NCI-H1694 treated with DMSO at 0.1 percent for 48 hours (cell line): ENCODE measurements around the gene EIF3I.
A peak's percentile ranks its signal among the peaks of the same experiment; 100 is the strongest.

ENCODE experiments used
- DNase-seq: peaks from one replicate; lab custom pipeline; 2025; lab: John Stamatoyannopoulos, UW

Gene EIF3I

DNA sequence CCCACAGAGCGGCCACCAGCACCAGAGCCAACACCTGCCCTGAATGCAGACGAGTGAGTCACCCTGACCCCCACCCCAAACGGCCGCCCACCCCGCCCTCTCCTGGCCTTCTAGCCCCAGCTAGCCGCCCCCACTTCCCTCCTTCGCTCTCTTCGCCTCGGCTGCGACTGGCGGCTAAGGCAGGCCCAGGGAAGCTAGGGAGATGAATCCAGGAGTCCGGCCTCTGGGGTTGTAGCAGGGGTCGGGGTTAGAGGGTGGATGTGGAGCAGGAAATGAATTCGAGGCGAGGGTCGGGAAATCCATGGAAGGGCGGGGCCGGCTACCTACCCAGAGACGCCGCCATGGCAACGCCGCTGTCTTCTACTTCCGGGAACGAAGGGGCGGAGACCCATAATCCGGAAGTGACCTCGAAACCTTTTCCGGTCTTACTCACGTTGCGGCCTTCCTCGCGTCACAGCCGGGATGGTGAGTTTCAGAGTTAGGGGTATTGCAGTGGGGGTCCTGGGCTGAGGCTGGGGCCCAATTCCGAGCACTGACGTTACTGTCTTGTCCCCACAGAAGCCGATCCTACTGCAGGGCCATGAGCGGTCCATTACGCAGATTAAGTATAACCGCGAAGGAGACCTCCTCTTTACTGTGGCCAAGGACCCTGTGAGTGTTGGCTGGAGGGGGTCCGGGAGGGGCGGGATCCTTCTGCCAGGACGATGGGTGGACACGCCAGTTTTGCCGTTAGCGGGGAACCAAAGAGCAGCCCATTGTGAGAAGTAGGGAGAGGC, at the start of gene EIF3I, which contains the start of gene TMEM234:
EIF3I (plus strand) TSS at position 428 of the 776 bp plus-strand sequence; CDS start at position 463, 35 bp downstream.
TMEM234 (minus strand) TSS at position 374 of the 776 bp plus-strand sequence; CDS start at position 343, 31 bp downstream.
- peak; percentile 59 for DNase-seq

DNA sequence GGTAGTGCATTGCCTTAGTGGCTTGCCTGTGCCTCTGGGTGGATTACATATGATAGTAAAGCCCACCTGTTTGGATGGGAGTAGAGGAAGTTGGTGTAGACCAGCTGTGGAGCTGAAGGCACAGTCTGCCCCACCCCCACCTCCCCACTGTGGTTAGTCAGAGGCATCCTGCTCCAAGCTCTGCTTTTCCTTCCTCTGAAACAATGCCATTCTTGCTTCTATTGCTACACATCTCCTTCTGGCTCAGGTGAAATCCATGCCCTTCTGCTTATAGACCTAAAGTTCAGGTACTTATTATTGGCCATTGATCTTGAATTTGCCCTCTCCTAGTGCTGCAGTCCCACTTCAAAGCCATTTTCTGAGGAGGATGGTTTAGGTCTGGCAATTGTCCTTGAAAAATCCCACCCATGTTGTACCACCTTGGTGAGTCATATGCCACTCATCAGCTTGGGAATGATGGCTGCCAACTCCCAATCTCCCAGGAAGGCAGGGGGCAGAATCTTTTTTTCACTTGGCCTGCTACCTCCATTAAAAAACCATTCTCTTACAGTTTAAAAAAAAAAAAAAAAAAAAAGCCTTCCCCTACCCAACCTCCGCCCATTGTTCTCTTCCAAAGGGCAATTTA, 49.5 kb upstream of the EIF3I start:
- DNase-seq: no peak

DNA sequence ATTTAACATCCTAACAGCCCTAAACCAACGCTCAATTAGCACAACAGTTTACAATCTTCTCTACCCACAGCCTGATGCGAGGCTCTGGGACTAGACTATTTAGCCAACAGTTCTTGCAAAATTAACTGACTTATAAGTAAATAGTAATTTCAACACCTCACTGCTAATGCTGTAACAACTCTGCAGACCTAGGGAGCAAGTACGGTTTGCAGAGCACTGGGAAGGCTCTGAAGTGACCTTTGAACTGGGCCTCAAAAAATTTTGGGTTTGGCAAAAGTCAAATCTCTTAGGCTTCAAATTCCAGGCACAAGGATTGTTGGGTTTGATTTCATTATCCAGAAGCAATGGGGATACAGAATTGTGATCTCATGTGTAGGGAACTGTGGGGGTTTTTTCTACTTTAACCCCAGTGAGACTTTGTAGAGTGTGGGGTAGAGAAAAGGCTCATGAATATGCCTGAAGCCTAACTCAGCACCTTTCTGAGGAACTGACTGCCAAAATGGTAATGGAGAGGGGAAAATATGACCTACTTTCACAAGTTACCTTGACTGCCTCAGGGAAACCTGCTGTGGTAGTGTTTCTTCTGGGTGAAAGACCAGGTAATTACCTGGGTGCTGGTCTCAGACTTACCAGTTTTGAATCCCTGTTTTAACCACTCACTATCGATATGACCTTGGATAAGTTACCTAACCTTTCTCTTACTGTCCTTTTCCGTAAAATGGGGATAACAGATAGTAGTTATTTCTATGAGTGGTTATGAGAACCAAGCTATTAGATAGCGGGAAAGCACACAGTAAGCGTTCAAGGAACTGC, 43.6 kb upstream of the EIF3I start:
- DNase-seq: no peak

GRCh38 chr1:32179193-32179442, 43.1 kb upstream of the EIF3I start:
- DNase-seq: no peak

GRCh38 chr1:32179443-32180185, 42.6 kb upstream of the EIF3I start, which contains the start of gene TXLNA:
Gene TXLNA, plus strand, starts transcription at chr1:32179675. Its CDS starts 671 bp downstream, at chr1:32180346.
- peak; percentile 66 for DNase-seq

DNA sequence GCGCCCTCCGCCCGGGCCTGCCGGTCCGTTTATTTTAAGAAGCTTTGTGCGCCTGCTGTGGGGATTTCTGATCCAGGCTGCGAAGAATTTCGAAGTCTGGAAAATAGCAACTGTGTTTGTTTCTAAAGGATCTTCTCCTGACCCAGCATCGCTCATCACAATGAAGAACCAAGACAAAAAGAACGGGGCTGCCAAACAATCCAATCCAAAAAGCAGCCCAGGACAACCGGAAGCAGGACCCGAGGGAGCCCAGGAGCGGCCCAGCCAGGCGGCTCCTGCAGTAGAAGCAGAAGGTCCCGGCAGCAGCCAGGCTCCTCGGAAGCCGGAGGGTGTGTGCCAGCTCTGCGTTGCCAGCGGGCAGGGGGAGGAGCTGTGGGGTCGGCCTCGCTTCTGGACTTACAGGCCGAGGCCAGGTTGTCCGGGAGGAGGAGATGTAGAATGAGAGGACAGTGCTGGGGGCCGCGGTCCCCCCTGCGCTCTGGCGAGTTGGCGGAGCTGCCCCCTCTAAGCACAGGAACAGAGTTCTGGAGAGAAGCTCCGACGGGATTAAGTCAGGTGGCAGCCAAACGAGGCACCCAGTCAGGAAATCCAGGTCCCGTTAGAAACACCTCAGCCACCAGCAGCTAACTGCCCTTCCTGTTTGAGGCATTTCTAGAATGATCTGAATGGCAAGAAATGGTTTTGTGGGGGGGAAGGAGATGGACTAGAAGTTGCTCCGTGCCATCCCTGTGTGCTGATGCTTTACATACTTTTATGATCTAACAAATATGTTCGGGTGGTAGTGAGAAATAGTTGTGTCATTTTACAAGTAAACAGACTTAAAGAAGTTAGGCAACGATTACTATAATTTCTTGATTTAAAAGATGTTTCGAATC, 41.8 kb upstream of the EIF3I start:
- DNase-seq: no peak

- DNase-seq: no peak
Observed at GRCh38 chr1:32181065-32181464, 41.1 kb upstream of the EIF3I start.

- no peak for DNase-seq
Observed at GRCh38 chr1:32181563-32181962, 40.6 kb upstream of the EIF3I start.

DNA sequence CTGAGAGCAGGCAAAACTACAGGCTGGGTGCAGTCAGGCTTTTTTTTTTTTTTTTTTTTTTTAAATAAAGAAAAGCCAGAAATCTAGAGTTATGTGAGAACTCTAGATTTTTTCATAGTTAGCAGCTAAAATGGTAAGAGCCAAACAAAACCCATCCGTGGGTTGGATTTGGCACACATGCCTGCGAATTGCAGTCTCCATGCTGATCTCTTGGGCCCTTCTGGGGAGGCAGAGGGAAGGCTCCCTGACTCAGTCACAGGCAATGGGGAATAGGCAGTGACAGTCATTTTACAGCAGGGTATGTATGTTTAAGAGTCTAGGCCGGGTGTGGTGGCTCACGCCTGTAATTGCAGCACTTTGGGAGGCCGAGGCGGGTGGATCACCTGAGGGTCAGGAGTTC, 40.1 kb upstream of the EIF3I start:
- no peak for DNase-seq

DNA sequence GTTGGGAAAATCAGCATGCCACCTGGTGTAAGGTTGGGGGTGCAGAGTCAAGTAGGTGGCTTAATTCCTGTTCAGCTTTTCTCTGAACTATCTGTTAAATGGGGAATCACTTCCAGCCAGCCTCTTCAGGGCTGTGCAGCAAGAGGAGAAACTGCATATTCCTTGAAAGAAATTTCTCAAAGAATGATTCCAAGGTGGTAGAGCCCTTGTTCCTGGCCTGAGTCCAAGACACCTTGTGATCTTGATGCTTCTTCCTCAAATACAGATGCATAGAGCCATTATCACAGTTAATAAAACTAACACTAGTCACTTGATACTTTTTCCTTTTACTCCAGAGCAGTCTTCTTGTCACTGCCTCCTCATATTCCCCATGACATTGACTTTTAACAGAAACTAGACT, 37.6 kb upstream of the EIF3I start:
- no peak for DNase-seq

GRCh38 chr1:32186077-32186476, 36.1 kb upstream of the EIF3I start:
- DNase-seq: no peak

GRCh38 chr1:32186491-32186890, 35.7 kb upstream of the EIF3I start:
- no peak for DNase-seq

- DNase-seq: no peak
Observed at GRCh38 chr1:32187850-32188249, 34.4 kb upstream of the EIF3I start.

GRCh38 chr1:32192220-32192948, 29.8 kb upstream of the EIF3I start:
- DNase-seq: no peak

DNA sequence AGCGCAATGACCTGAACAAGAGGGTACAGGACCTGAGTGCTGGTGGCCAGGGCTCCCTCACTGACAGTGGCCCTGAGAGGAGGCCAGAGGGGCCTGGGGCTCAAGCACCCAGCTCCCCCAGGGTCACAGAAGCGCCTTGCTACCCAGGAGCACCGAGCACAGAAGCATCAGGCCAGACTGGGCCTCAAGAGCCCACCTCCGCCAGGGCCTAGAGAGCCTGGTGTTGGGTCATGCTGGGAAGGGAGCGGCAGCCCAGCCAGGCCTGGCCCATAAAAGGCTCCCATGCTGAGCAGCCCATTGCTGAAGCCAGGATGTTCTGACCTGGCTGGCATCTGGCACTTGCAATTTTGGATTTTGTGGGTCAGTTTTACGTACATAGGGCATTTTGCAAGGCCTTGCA, 27.2 kb upstream of the EIF3I start:
- no peak for DNase-seq

- DNase-seq: no peak
Observed at GRCh38 chr1:32195531-32195930, 26.7 kb upstream of the EIF3I start.

DNA sequence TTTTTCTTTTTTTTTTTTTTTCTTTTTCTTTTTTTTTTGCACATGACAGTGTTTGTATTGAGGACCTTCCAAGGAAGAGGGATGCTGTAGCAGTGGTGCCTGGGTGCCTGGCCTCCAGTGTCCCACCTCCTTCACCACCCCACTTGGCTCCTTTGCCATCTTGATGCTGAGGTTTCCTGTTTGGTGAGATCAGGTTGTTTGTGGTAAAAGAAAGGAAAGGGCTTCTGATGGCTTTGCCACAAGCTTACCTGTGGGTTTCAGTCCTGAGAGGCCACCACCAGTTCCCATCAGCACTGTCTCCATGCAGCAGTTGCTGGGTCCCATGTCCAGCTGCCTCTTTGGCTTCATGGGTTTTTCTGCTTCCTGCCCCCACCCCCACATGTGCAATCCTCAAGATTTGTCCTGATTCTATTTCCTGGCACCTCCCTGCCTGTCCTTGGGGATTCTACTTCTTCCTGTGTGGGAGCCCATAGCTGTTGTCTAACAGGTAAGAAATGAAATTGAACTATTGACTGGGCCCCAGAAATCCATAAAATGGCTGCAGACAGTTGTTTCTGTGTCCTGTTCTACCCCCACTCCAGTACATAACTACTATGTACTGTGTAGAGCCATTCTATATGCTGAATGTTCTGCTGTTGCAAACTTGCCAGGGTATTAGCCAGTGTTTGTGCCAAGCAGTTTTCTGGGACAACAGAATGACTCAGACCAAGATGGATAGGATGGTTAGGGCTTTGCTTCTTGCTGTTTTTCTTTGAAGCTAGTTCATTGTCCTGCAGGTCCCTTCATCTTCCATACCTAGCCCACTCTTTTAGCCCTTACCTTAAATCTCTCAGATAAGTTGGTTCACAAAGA, 26.0 kb upstream of the EIF3I start:
- no peak for DNase-seq

DNA sequence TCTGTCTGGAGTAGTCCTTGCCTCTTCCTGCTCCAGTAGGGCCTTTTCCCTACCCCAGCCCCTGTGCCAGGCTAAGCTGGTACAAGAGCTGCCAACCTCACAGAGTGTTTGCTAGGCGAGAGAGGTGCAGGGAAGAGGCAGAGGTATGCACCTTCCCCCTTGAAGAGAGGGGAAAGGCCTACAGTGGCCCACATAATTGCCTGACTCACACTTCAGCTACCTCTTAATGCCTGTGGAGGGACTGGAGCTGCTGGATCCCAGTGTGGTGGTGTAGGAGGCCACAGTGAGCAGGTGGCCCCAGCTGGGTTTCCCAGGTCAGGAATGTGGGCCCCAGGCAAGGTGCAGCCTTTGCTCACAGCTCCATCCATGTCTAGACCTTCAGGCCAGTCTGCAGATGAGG, 25.1 kb upstream of the EIF3I start:
- no peak for DNase-seq

DNA sequence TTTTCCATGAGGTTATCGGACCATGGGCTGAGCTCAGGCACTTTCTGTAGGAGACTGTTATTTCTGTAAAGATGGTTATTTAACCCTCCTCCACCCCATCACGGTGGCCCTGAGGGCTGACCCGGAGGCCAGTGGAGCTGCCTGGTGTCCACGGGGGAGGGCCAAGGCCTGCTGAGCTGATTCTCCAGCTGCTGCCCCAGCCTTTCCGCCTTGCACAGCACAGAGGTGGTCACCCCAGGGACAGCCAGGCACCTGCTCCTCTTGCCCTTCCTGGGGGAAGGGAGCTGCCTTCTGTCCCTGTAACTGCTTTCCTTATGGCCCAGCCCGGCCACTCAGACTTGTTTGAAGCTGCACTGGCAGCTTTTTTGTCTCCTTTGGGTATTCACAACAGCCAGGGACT, 24.4 kb upstream of the EIF3I start:
- DNase-seq: no peak
